PFSK-1 (cell line): Measurements from ENCODE around the gene GSTM2.

ENCODE experiments used
- FOXP2 ChIP-seq: optimal IDR thresholded peaks from 2 replicates; pipeline ENCODE3; 2011; ENCODE audit warnings: borderline replicate concordance, control low read depth, inconsistent platforms; ENCODE audit not compliant: insufficient read depth; ENCODE audit errors: extremely low read length, extremely low read depth
- POLR2AphosphoS5 ChIP-seq: IDR thresholded peaks from 2 replicates; pipeline ENCODE4 v1.6.1; 2012; ENCODE audit warnings: low read depth, mild to moderate bottlenecking, control low read depth, low read length, moderate library complexity
- SIN3A ChIP-seq: IDR thresholded peaks from 2 replicates; pipeline ENCODE4 v1.6.1; 2012; ENCODE audit warnings: mild to moderate bottlenecking, low read length, moderate library complexity, borderline replicate concordance; ENCODE audit not compliant: insufficient read depth
- TAF1 ChIP-seq: IDR thresholded peaks from 2 replicates; pipeline ENCODE4 v1.6.1; 2012; ENCODE audit warnings: low read length, control low read depth, borderline replicate concordance; ENCODE audit not compliant: insufficient read depth
- TF ChIP-seq, protein P1 (sequence below), 2 experiments: IDR thresholded peaks; 2 replicates each; pipeline versions ENCODE4 v1.6.1 to v1.8.0; 2011 to 2012; ENCODE audit warnings: low read depth in 2 of 2, low read length in 2 of 2, control low read depth in 1 of 2, inconsistent platforms in 1 of 2, mild to moderate bottlenecking in 1 of 2, moderate library complexity in 1 of 2; ENCODE audit not compliant: insufficient read depth in 1 of 2

GSTM2 gene

GRCh38 chr1:109671067-109671466 lies 3.2 kb downstream of the GSTM2 start:
- TF ChIP-seq TAF1 (no peak), SIN3A (no peak), POLR2AphosphoS5 (no peak), FOXP2 (no peak)
- TF ChIP-seq, protein P1, sequence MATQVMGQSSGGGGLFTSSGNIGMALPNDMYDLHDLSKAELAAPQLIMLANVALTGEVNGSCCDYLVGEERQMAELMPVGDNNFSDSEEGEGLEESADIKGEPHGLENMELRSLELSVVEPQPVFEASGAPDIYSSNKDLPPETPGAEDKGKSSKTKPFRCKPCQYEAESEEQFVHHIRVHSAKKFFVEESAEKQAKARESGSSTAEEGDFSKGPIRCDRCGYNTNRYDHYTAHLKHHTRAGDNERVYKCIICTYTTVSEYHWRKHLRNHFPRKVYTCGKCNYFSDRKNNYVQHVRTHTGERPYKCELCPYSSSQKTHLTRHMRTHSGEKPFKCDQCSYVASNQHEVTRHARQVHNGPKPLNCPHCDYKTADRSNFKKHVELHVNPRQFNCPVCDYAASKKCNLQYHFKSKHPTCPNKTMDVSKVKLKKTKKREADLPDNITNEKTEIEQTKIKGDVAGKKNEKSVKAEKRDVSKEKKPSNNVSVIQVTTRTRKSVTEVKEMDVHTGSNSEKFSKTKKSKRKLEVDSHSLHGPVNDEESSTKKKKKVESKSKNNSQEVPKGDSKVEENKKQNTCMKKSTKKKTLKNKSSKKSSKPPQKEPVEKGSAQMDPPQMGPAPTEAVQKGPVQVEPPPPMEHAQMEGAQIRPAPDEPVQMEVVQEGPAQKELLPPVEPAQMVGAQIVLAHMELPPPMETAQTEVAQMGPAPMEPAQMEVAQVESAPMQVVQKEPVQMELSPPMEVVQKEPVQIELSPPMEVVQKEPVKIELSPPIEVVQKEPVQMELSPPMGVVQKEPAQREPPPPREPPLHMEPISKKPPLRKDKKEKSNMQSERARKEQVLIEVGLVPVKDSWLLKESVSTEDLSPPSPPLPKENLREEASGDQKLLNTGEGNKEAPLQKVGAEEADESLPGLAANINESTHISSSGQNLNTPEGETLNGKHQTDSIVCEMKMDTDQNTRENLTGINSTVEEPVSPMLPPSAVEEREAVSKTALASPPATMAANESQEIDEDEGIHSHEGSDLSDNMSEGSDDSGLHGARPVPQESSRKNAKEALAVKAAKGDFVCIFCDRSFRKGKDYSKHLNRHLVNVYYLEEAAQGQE (IDR thresholded peaks at IDR 0.05; ENCODE audit: insufficient read depth in 1 of 2, low read depth in 2 of 2, low read length in 2 of 2) = no peak

DNA sequence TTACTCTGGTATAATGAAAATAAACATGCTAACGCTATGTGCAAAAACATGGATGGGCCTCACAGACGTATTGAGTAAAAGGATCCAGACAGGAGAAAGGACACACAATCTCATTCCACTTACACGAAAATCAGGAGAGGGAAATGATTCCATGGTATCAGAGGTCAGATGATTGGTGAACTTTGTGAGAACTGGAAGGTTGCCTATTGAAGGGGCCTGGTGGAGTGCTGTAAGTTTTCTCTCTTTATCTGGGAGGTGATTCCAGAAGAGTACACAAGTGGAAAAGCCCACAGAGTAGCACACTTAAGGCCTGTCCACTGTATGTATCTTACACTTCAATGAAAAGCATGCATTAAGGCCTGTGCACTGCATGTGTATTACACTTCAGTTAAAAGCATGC lies 9.6 kb downstream of the GSTM2 start:
- TF ChIP-seq SIN3A (no peak), POLR2AphosphoS5 (no peak), TAF1 (no peak), FOXP2 (no peak)
- TF ChIP-seq, protein P1 (IDR thresholded peaks at IDR 0.05; ENCODE audit: insufficient read depth in 1 of 2, low read depth in 2 of 2, low read length in 2 of 2) = no peak

DNA sequence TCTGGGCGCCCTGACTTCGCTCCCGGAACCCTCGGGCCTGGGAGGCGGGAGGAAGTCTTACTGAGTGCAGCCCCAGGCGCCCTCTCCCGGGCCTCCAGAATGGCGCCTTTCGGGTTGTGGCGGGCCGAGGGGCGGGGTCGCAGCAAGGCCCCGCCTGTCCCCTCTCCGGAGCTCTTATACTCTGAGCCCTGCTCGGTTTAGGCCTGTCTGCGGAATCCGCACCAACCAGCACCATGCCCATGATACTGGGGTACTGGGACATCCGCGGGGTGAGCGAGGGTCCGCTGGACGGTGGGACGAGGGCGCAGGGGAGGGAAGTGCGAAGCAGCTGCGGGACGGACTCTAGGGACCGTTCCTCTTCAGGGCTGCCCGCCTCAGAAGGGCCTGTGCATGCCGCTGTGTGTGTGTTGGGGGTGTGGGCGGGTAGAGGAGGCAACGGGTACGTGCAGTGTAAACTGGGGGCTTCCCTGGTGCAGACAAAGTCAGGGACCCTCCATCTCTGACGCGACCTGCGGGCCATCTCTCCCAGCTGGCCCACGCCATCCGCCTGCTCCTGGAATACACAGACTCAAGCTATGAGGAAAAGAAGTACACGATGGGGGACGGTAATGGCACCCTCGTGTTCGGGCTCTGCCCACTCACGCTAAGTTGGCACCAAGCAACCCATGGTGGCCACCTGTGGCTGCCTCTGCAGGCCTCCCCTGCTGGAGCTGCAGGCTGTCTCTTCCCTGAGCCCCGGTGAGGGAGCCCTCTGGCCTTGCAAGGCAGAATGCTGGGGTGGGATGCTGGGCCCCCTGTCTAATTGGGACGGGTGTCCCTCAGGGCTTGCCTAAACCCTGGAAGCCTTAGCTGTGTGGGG lies 20.0 kb downstream of the GSTM2 start, which contains the start of gene GSTM1:
Gene GSTM1, plus strand, starts transcription at position 177 of the 859 bp plus-strand sequence. Its CDS starts 57 bp downstream, at position 234.
- TF ChIP-seq, protein P1 (IDR thresholded peaks at IDR 0.05; ENCODE audit: insufficient read depth in 1 of 2, low read depth in 2 of 2, low read length in 2 of 2) = no peak
- no peak for TF ChIP-seq SIN3A
- no peak for TF ChIP-seq TAF1
- no peak for TF ChIP-seq POLR2AphosphoS5
- no peak for TF ChIP-seq FOXP2

DNA sequence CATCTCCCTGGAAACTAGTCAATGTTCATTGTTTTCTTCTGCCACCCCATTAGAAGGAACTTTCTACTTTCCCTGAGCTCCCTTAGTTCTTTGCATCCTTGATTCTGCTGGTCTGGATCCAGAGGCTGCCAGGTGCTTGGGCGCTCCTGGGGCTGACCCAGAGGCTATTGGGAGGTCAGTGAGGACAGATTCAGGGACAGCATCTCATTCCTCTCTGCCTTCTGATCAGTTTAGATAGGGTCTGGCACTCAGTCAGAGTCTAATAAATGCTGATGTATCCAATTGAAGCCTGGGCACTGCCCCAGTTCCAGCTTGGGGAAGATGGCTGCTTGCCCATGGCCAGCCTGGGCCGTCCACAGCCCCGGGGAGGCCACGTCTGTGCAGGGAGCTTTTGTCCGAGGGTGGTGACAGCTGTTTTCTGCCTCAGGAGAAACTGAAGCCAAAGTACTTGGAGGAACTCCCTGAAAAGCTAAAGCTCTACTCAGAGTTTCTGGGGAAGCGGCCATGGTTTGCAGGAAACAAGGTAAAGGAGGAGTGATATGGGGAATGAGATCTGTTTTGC lies 22.1 kb downstream of the GSTM2 start:
- TF ChIP-seq POLR2AphosphoS5 (no peak), SIN3A (no peak), TAF1 (no peak), FOXP2 (no peak)
- TF ChIP-seq, protein P1 (IDR thresholded peaks at IDR 0.05; ENCODE audit: insufficient read depth in 1 of 2, low read depth in 2 of 2, low read length in 2 of 2) = no peak
